ENCODE measurements around the gene CTAGE9. TPM values are rescaled to one million over a fixed set of nuclear protein-coding genes. Genes with fewer than 3 reads are reported as not detected.

CTAGE9 gene
- total RNA-seq, 1 experiment from 2014 or later, result not detected

DNA sequence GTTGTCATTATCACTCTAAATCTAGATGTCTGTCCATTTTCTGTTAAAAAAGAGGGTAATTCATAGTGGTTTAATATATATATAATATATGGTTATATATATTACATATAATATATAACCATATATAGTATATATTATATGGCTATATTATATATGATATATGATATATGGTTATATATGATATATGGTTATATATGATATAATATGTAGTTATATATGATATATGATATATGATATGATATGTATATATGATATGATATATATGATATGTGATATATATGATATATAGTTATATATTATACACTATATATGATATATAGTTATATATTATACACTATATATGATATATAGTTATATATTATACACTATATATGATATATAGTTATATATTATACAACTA is 18.2 kb downstream of the CTAGE9 start:
- H2AFZ ChIP-seq (ENCODE audit: low read length), result no peak overlapping the region
- H3K4me2 ChIP-seq (ENCODE audit: low read length), result no peak overlapping the region
- H3K79me2 ChIP-seq (ENCODE audit: low read length), result no peaks in the 10 kb centered on the region
- H3K27me3 ChIP-seq (ENCODE audit: low read length), result no peaks in the 10 kb centered on the region
- no TSS peak for BruUV-seq (replicated peaks)
- H3K36me3 ChIP-seq (ENCODE audit: low read depth, low read length), result no peaks in the 10 kb centered on the region
- ChIA-PET CTCF (no interaction called here), POLR2A (ENCODE audit: unreplicated experiment) (no interaction called here)
- H3K9me2 ChIP-seq (replicated peaks; ENCODE audit: low read length), result no peaks in the 10 kb centered on the region
- no peak for ATAC-seq
- no peak overlapping the region for H3K27ac ChIP-seq (ENCODE audit: low read length)
- no peaks in the 10 kb centered on the region for H3K9me3 ChIP-seq (ENCODE audit: low read length)
- TF ChIP-seq, protein P1, sequence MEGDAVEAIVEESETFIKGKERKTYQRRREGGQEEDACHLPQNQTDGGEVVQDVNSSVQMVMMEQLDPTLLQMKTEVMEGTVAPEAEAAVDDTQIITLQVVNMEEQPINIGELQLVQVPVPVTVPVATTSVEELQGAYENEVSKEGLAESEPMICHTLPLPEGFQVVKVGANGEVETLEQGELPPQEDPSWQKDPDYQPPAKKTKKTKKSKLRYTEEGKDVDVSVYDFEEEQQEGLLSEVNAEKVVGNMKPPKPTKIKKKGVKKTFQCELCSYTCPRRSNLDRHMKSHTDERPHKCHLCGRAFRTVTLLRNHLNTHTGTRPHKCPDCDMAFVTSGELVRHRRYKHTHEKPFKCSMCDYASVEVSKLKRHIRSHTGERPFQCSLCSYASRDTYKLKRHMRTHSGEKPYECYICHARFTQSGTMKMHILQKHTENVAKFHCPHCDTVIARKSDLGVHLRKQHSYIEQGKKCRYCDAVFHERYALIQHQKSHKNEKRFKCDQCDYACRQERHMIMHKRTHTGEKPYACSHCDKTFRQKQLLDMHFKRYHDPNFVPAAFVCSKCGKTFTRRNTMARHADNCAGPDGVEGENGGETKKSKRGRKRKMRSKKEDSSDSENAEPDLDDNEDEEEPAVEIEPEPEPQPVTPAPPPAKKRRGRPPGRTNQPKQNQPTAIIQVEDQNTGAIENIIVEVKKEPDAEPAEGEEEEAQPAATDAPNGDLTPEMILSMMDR (conservative IDR thresholded peaks at IDR 0.05; ENCODE audit: low read depth, low read length), result no peak
- TF ChIP-seq EZH2phosphoT487 (IDR thresholded peaks at IDR 0.05; ENCODE audit: borderline replicate concordance, low read length) (no peak), EZH2 (IDR thresholded peaks at IDR 0.05; ENCODE audit: low read length, unreplicated experiment) (no peak)
- no peaks in the 10 kb centered on the region for H3K4me1 ChIP-seq (ENCODE audit: insufficient read depth, low read length)
- H3F3A ChIP-seq (ENCODE audit: low read length, unreplicated experiment), result no peaks in the 10 kb centered on the region
- no peak overlapping the region for H3K9ac ChIP-seq (ENCODE audit: low read length)
- H3K4me3 ChIP-seq (ENCODE audit: low read length), result no peak overlapping the region
- no peak for DNase-seq
- H4K20me1 ChIP-seq (ENCODE audit: low read length), result no peaks in the 10 kb centered on the region
- intact Hi-C loops (cut with micrococcal nuclease), result no loop called here

DNA sequence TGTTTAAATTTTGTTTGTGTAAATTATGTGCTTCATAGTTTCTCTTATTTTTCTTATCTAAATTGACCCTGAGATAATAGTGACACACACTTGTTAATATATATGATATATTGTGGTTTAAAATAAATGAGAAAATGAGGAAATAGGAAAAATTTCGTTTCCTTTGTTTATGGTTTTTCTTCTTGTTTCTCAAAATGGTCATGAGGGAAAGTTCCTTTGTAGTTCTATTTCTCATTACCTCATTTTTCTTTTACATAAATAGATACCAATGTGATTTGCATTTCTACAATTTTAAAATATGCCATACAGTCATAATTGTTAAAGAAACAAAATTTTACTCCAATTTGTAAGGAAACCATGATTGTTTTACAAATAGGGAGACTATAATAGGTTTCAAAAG is 18.8 kb downstream of the CTAGE9 start:
- Histone ChIP-seq H3F3A (ENCODE audit: low read length, unreplicated experiment) (no peaks in the 10 kb centered on the region), H4K20me1 (ENCODE audit: low read length) (no peaks in the 10 kb centered on the region), H3K9ac (ENCODE audit: low read length) (no peak overlapping the region), H3K4me3 (ENCODE audit: low read length) (no peak overlapping the region), H3K36me3 (ENCODE audit: low read depth, low read length) (no peaks in the 10 kb centered on the region), H3K27me3 (ENCODE audit: low read length) (no peaks in the 10 kb centered on the region), H3K4me1 (ENCODE audit: insufficient read depth, low read length) (no peaks in the 10 kb centered on the region), H3K9me2 (replicated peaks; ENCODE audit: low read length) (no peaks in the 10 kb centered on the region), H3K27ac (ENCODE audit: low read length) (no peak overlapping the region), H3K4me2 (ENCODE audit: low read length) (no peak overlapping the region), H2AFZ (ENCODE audit: low read length) (no peak overlapping the region), H3K79me2 (ENCODE audit: low read length) (no peaks in the 10 kb centered on the region), H3K9me3 (ENCODE audit: low read length) (no peaks in the 10 kb centered on the region)
- ChIA-PET POLR2A (ENCODE audit: unreplicated experiment) (no interaction called here), CTCF (no interaction called here)
- BruUV-seq (replicated peaks), result no TSS peak
- TF ChIP-seq EZH2phosphoT487 (IDR thresholded peaks at IDR 0.05; ENCODE audit: borderline replicate concordance, low read length) (no peak), EZH2 (IDR thresholded peaks at IDR 0.05; ENCODE audit: low read length, unreplicated experiment) (no peak)
- TF ChIP-seq, protein P1 (conservative IDR thresholded peaks at IDR 0.05; ENCODE audit: low read depth, low read length), result no peak
- intact Hi-C loops (cut with micrococcal nuclease), result no loop called here
- no peak for ATAC-seq
- DNase-seq, result no peak

DNA sequence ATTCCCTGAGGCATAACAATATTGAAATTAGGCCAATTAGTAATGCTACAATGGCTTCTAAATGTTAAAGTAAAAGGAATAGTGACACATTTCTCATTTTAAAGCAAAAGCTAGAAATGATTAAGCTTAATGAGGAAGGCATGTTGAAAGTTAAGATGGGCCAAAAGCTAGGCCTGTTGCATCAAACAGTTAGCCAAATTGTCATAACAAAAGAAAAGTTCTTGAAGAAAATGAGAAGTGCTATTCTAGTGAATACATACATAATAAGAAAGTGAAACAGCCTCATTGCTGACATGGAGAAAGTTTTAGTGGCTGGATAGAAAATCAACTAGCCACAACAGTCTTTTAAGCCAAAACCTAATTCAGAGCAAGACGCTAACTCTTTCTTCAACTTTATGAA is 22.5 kb downstream of the CTAGE9 start:
- H3K27me3 ChIP-seq (ENCODE audit: low read length), result no peaks in the 10 kb centered on the region
- no peaks in the 10 kb centered on the region for H3K36me3 ChIP-seq (ENCODE audit: low read depth, low read length)
- ATAC-seq (no peak), DNase-seq (no peak)
- no peaks in the 10 kb centered on the region for H3K79me2 ChIP-seq (ENCODE audit: low read length)
- H3F3A ChIP-seq (ENCODE audit: low read length, unreplicated experiment), result no peaks in the 10 kb centered on the region
- no peaks in the 10 kb centered on the region for H3K9me2 ChIP-seq (replicated peaks; ENCODE audit: low read length)
- intact Hi-C loops (cut with micrococcal nuclease), result no loop called here
- no peaks in the 10 kb centered on the region for H4K20me1 ChIP-seq (ENCODE audit: low read length)
- ChIA-PET POLR2A (ENCODE audit: unreplicated experiment) (no interaction called here), CTCF (no interaction called here)
- no peak overlapping the region for H2AFZ ChIP-seq (ENCODE audit: low read length)
- no peaks in the 10 kb centered on the region for H3K9me3 ChIP-seq (ENCODE audit: low read length)
- H3K4me2 ChIP-seq (ENCODE audit: low read length), result no peak overlapping the region
- H3K4me3 ChIP-seq (ENCODE audit: low read length), result no peak overlapping the region
- no peaks in the 10 kb centered on the region; the same call in 1 of the 2 replicates for H3K4me1 ChIP-seq (ENCODE audit: insufficient read depth, low read length)
- BruUV-seq (replicated peaks), result no TSS peak
- H3K27ac ChIP-seq (ENCODE audit: low read length), result no peak overlapping the region
- no peak overlapping the region for H3K9ac ChIP-seq (ENCODE audit: low read length)
- TF ChIP-seq EZH2phosphoT487 (IDR thresholded peaks at IDR 0.05; ENCODE audit: borderline replicate concordance, low read length) (no peak), EZH2 (IDR thresholded peaks at IDR 0.05; ENCODE audit: low read length, unreplicated experiment) (no peak)
- TF ChIP-seq, protein P1 (conservative IDR thresholded peaks at IDR 0.05; ENCODE audit: low read depth, low read length), result no peak
